HG02852 (cell line): ENCODE measurements around the gene KCNN3.

ENCODE experiments used
- ATAC-seq: cut with Tn5 transposase; IDR thresholded peaks from one replicate; pipeline ENCODE4 v1.9.1; 2021; ENCODE audit warnings: mild to moderate bottlenecking, moderate library complexity; ENCODE audit not compliant: unreplicated experiment

The KCNN3 gene

GRCh38 chr1:154755858-154756730 is 114.0 kb downstream of the KCNN3 start:
- no peak for ATAC-seq

- ATAC-seq, result no peak
These were observed 116.7 kb downstream of the KCNN3 start for GRCh38 chr1:154753426-154753825.

- no peak for ATAC-seq
These were observed 117.6 kb downstream of the KCNN3 start for GRCh38 chr1:154752273-154753030.

- ATAC-seq, result no peak
These were observed 118.4 kb downstream of the KCNN3 start for GRCh38 chr1:154751690-154752089.

GRCh38 chr1:154750681-154751665 is 119.1 kb downstream of the KCNN3 start:
- no peak for ATAC-seq

GRCh38 chr1:154749078-154749760 is 120.9 kb downstream of the KCNN3 start:
- ATAC-seq, result no peak

- peak; percentile 6 for ATAC-seq
These were observed 121.7 kb downstream of the KCNN3 start for GRCh38 chr1:154748405-154748775.

GRCh38 chr1:154747740-154748404 is 122.2 kb downstream of the KCNN3 start:
- peak; percentile 89 for ATAC-seq

GRCh38 chr1:154747380-154747739 is 122.7 kb downstream of the KCNN3 start:
- no peak for ATAC-seq

GRCh38 chr1:154746622-154747299 is 123.3 kb downstream of the KCNN3 start:
- ATAC-seq, result no peak

- no peak for ATAC-seq
These were observed 124.2 kb downstream of the KCNN3 start for GRCh38 chr1:154745750-154746425.

GRCh38 chr1:154745286-154745731 is 124.8 kb downstream of the KCNN3 start:
- ATAC-seq, result no peak

- ATAC-seq, result no peak
These were observed 125.6 kb downstream of the KCNN3 start for GRCh38 chr1:154744352-154745035.

- no peak for ATAC-seq
These were observed 126.5 kb downstream of the KCNN3 start for GRCh38 chr1:154743526-154744036.

GRCh38 chr1:154742606-154743005 is 127.5 kb downstream of the KCNN3 start:
- ATAC-seq, result no peak

- ATAC-seq, result no peak
These were observed 128.2 kb downstream of the KCNN3 start for GRCh38 chr1:154741741-154742495.

GRCh38 chr1:154741327-154741726 is 128.8 kb downstream of the KCNN3 start:
- no peak for ATAC-seq
